Fibroblast of lung (primary cell): Measurements from ENCODE around the gene RIPK1. TPM values are rescaled to one million over a fixed set of nuclear protein-coding genes. Genes with fewer than 3 reads are reported as not detected.
A peak's percentile ranks its signal among the peaks of the same experiment; 100 is the strongest.

Experiments used
- DNase-seq, 2 donors: peaks; one replicate each; pipeline versions ENCODE4 v3.0.0 to v3.0.0-alpha.2; 2010; ENCODE audit warnings: low read depth in 2 of 2
- H2AFZ ChIP-seq: 2 replicates; pipeline ENCODE4 v1.5.1; 2012; ENCODE audit warnings: low read length, control low read depth, inconsistent platforms
- H3K27ac ChIP-seq: 2 replicates; pipeline ENCODE4 v1.5.1; 2011; ENCODE audit warnings: low read length, control low read depth; ENCODE audit not compliant: insufficient read depth
- H3K27me3 ChIP-seq: 2 replicates; pipeline ENCODE4 v1.5.1; 2011; ENCODE audit warnings: mild to moderate bottlenecking, low read length; ENCODE audit not compliant: control insufficient read depth, insufficient read depth
- H3K36me3 ChIP-seq: 2 replicates; pipeline ENCODE4 v1.5.1; 2011; ENCODE audit warnings: low read length; ENCODE audit not compliant: control insufficient read depth, insufficient read depth
- H3K4me1 ChIP-seq: 2 replicates; pipeline ENCODE4 v1.5.1; 2011; ENCODE audit warnings: low read length; ENCODE audit not compliant: control insufficient read depth, insufficient read depth; ENCODE audit errors: extremely low read depth
- H3K4me2 ChIP-seq: 2 replicates; pipeline ENCODE4 v1.5.1; 2011; ENCODE audit warnings: low read length, control low read depth; ENCODE audit not compliant: insufficient read depth; ENCODE audit errors: extremely low read depth
- H3K4me3 ChIP-seq, 4 experiments: fragments of 200-600 bp in 1 of 4; sonication (generic) in 1 of 4; replicated peaks in 1 of 4; 2 replicates each; pipeline ENCODE4 v1.5.1; 2011 to 2016; ENCODE audit warnings: low read length in 4 of 4, low read depth in 3 of 4, mild to moderate bottlenecking in 3 of 4, control low read depth in 2 of 4, inconsistent platforms in 1 of 4, mixed read lengths in 1 of 4; ENCODE audit not compliant: insufficient read depth in 1 of 4; ENCODE audit errors: control extremely low read depth in 1 of 4
- H3K79me2 ChIP-seq: 2 replicates; pipeline ENCODE4 v1.5.1; 2012; ENCODE audit warnings: mild to moderate bottlenecking, low read length, inconsistent platforms; ENCODE audit not compliant: control insufficient read depth, insufficient read depth
- H3K9ac ChIP-seq: 2 replicates; pipeline ENCODE4 v1.5.1; 2011; ENCODE audit warnings: mild to moderate bottlenecking, low read length, control low read depth; ENCODE audit not compliant: insufficient read depth
- H3K9me3 ChIP-seq: 2 replicates; pipeline ENCODE4 v1.5.1; 2012; ENCODE audit warnings: low read depth, low read length; ENCODE audit not compliant: control insufficient read depth, insufficient read depth
- H4K20me1 ChIP-seq: 2 replicates; pipeline ENCODE4 v1.5.1; 2011; ENCODE audit warnings: low read length; ENCODE audit not compliant: control insufficient read depth, insufficient read depth; ENCODE audit errors: extremely low read depth
- CTCF ChIP-seq, 2 donors: IDR thresholded peaks in 1 of 2; conservative IDR thresholded peaks in 1 of 2; 1 replicate in 1 of 2; 2 replicates in 1 of 2; pipeline ENCODE4 v1.5.1; 2011 to 2012; ENCODE audit warnings: low read length in 2 of 2, control low read depth in 1 of 2, inconsistent platforms in 1 of 2, low read depth in 1 of 2, mild to moderate bottlenecking in 1 of 2
- EZH2 ChIP-seq: IDR thresholded peaks from 2 replicates; pipeline ENCODE4 v1.5.1; 2012; ENCODE audit warnings: low read length, control low read depth, mild to moderate bottlenecking; ENCODE audit errors: missing control alignments
- polyA plus RNA-seq, 2 donors: library from polyadenylated mRNA; depleted of rRNA in 1 of 2; stranded (reverse) in 1 of 2; unstranded in 1 of 2; fragments of >200 nt; gene quantifications; 2 replicates each; pipeline ENCODE4 v1.2.1, GENCODE V29; 2011 to 2012; ENCODE audit warnings: missing spikeins in 1 of 2
- total RNA-seq: library from RNA; depleted of rRNA; stranded (reverse); fragments of >200 nt; gene quantifications from 2 replicates; pipeline ENCODE4 v1.2.1, GENCODE V29; 2014

Gene RIPK1
- total and polyA plus RNA-seq, 2 donors (not counting 1 experiment from before 2014, with no cell fraction given): 22.1 to 29.3 TPM

- Histone ChIP-seq H3K4me2 (peak overlapping the region; percentile 68), H3K9me3 (no peaks in the 10 kb centered on the region), H3K9ac (peak overlapping the region; percentile 37), H3K4me3 (peak overlapping the region in 3 of 4 experiments; percentile 34 to 61 (median 47)), H3K27ac (peak overlapping the region; percentile 96), H2AFZ (peak overlapping the region; percentile 51), H3K79me2 (peaks cover 8% of the 10 kb centered on the region), H4K20me1 (no peaks in the 10 kb centered on the region), H3K27me3 (no peaks in the 10 kb centered on the region), H3K4me1 (peaks cover 6% of the 10 kb centered on the region), H3K36me3 (peaks cover 1% of the 10 kb centered on the region)
- no peak for TF ChIP-seq EZH2
- TF ChIP-seq CTCF (conservative IDR thresholded peaks at IDR 0.05 in 1 of 2, IDR thresholded peaks at IDR 0.05 in 1 of 2; ENCODE audit: low read depth in 1 of 2, low read length in 2 of 2): no peak
- DNase-seq: no peak
Measured at GRCh38 chr6:3022765-3023662, 45.3 kb upstream of the RIPK1 start.

- peaks cover 6% of the 10 kb centered on the region for H3K4me1 ChIP-seq
- H3K27ac ChIP-seq: peak overlapping the region; percentile 96
- peak overlapping the region; percentile 45 for H3K9ac ChIP-seq
Measured at GRCh38 chr6:3023663-3024483, 44.4 kb upstream of the RIPK1 start.

More at GRCh38 chr6:3023663-3024483, 44.4 kb upstream of the RIPK1 start:
- H4K20me1 ChIP-seq: no peaks in the 10 kb centered on the region
- H3K4me3 ChIP-seq: peak overlapping the region in 3 of 4 experiments; percentile 34 to 61 (median 47)
- peak; percentile 83 to 87 for DNase-seq
- no peaks in the 10 kb centered on the region for H3K9me3 ChIP-seq
- H2AFZ ChIP-seq: peak overlapping the region; percentile 83
- peaks cover 1% of the 10 kb centered on the region for H3K36me3 ChIP-seq
- H3K79me2 ChIP-seq: peaks cover 8% of the 10 kb centered on the region
- no peaks in the 10 kb centered on the region for H3K27me3 ChIP-seq
- TF ChIP-seq CTCF (conservative IDR thresholded peaks at IDR 0.05 in 1 of 2, IDR thresholded peaks at IDR 0.05 in 1 of 2; ENCODE audit: low read depth in 1 of 2, low read length in 2 of 2): no peak
- no peak for TF ChIP-seq EZH2
- H3K4me2 ChIP-seq: peak overlapping the region; percentile 68
